ENCODE measurements around the gene CCK.

CCK gene

DNA sequence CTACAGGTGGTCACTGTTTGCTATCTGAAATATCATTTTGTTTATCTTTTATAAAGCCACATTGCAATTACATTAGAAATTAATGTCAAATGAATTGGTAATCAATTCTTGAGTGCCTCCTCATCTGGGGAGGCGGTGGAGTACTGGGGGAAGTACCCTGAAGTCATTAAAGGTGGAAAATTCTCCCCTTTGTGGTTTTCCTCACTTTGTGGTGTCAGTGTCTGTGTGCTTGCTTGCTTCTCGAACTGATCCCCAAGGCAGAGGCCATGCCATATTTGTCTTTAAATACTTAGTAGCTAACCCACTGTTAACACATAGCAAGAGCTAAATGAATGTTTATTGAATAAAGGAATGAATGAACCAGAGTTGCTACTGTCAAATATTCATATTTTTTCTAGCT lies 40.5 kb upstream of the CCK start:
- Histone ChIP-seq H3F3A (ENCODE audit: insufficient read depth, low read length) (no peaks in the 10 kb centered on the region), H3K4me2 (ENCODE audit: low read depth, low read length) (no peak overlapping the region), H2AFZ (ENCODE audit: low read length) (no peak overlapping the region), H3K27ac (ENCODE audit: low read length) (no peak overlapping the region), H3K9me2 (replicated peaks; ENCODE audit: insufficient read depth, low read length) (no peaks in the 10 kb centered on the region), H3K4me1 (ENCODE audit: low read length) (no peaks in the 10 kb centered on the region), H3K9me3 (replicated peaks; ENCODE audit: insufficient read depth, low read length) (no peaks in the 10 kb centered on the region), H3K4me3 (ENCODE audit: low read length) (no peak overlapping the region), H3K27me3 (replicated peaks; ENCODE audit: insufficient read depth, low read length) (no peaks in the 10 kb centered on the region), H4K20me1 (ENCODE audit: insufficient read depth, low read length) (no peaks in the 10 kb centered on the region), H3K36me3 (replicated peaks; ENCODE audit: insufficient read depth, low read length) (no peaks in the 10 kb centered on the region), H3K9ac (ENCODE audit: low read length) (no peak overlapping the region), H3K79me2 (ENCODE audit: low read length) (no peaks in the 10 kb centered on the region)
- TF ChIP-seq EZH2 (optimal IDR thresholded peaks at IDR 0.05; ENCODE audit: low read depth, low read length) (no peak), EZH2phosphoT487 (IDR thresholded peaks at IDR 0.05; ENCODE audit: low read length) (no peak)
- TF ChIP-seq, protein P1, sequence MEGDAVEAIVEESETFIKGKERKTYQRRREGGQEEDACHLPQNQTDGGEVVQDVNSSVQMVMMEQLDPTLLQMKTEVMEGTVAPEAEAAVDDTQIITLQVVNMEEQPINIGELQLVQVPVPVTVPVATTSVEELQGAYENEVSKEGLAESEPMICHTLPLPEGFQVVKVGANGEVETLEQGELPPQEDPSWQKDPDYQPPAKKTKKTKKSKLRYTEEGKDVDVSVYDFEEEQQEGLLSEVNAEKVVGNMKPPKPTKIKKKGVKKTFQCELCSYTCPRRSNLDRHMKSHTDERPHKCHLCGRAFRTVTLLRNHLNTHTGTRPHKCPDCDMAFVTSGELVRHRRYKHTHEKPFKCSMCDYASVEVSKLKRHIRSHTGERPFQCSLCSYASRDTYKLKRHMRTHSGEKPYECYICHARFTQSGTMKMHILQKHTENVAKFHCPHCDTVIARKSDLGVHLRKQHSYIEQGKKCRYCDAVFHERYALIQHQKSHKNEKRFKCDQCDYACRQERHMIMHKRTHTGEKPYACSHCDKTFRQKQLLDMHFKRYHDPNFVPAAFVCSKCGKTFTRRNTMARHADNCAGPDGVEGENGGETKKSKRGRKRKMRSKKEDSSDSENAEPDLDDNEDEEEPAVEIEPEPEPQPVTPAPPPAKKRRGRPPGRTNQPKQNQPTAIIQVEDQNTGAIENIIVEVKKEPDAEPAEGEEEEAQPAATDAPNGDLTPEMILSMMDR (IDR thresholded peaks at IDR 0.05; ENCODE audit: low read length), result no peak
- DNase-seq, result no peak

- no peaks in the 10 kb centered on the region for H3K4me1 ChIP-seq (ENCODE audit: low read length)
- no peaks in the 10 kb centered on the region for H3K9me3 ChIP-seq (replicated peaks; ENCODE audit: insufficient read depth, low read length)
- no peak overlapping the region for H3K4me3 ChIP-seq (ENCODE audit: low read length)
- H3K27me3 ChIP-seq (replicated peaks; ENCODE audit: insufficient read depth, low read length), result no peaks in the 10 kb centered on the region
- H3K4me2 ChIP-seq (ENCODE audit: low read depth, low read length), result no peak overlapping the region
- H3K9me2 ChIP-seq (replicated peaks; ENCODE audit: insufficient read depth, low read length), result no peaks in the 10 kb centered on the region
- H3K79me2 ChIP-seq (ENCODE audit: low read length), result no peaks in the 10 kb centered on the region
- H3K27ac ChIP-seq (ENCODE audit: low read length), result no peak overlapping the region
- no peak overlapping the region for H3K9ac ChIP-seq (ENCODE audit: low read length)
- no peak for TF ChIP-seq EZH2phosphoT487 (IDR thresholded peaks at IDR 0.05; ENCODE audit: low read length)
- TF ChIP-seq, protein P1 (IDR thresholded peaks at IDR 0.05; ENCODE audit: low read length), result no peak
- no peak for TF ChIP-seq EZH2 (optimal IDR thresholded peaks at IDR 0.05; ENCODE audit: low read depth, low read length)
- H3K36me3 ChIP-seq (replicated peaks; ENCODE audit: insufficient read depth, low read length), result no peaks in the 10 kb centered on the region
- DNase-seq, result no peak
- H3F3A ChIP-seq (ENCODE audit: insufficient read depth, low read length), result no peaks in the 10 kb centered on the region
- no peak overlapping the region for H2AFZ ChIP-seq (ENCODE audit: low read length)
- no peaks in the 10 kb centered on the region for H4K20me1 ChIP-seq (ENCODE audit: insufficient read depth, low read length)
These were observed 37.1 kb upstream of the CCK start for GRCh38 chr3:42302924-42303634.

DNA sequence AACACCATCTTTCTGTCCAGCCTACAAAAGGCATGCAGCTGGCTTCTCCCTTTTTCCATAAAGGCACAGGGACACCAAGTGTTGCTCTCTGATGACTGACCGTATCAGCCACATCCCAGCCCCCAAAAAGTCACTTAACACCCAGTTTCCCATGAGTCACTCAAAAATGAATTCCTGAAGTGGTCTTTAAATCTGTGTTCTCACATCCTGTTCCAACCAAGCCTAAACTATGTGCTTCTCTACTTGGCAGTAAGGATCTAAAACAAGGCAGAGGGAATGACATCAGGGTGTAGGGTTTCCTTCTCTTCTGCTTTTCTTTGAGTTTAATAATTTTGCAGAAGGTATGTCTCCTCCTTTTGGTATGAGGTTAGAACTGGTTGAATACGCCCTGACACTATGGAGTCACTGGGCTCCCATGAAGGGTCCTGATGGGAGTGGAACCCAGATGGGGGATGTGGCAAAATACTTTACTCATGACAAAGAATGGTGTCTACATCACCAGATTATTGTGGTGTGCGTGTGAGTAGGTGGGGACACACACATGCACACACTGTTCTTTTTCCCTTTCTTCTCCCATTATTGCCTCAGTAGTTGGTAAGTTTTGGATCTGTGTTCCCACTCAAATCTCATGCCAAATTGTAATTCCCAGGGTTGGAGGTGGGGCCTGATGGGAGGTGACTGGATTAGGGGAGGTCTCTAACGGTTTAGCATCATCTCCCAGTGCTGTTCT lies 35.6 kb upstream of the CCK start:
- H3K36me3 ChIP-seq (replicated peaks; ENCODE audit: insufficient read depth, low read length), result no peaks in the 10 kb centered on the region
- no peaks in the 10 kb centered on the region for H3F3A ChIP-seq (ENCODE audit: insufficient read depth, low read length)
- no peaks in the 10 kb centered on the region for H3K79me2 ChIP-seq (ENCODE audit: low read length)
- TF ChIP-seq EZH2 (optimal IDR thresholded peaks at IDR 0.05; ENCODE audit: low read depth, low read length), result no peak
- TF ChIP-seq EZH2phosphoT487 (IDR thresholded peaks at IDR 0.05; ENCODE audit: low read length), result no peak
- TF ChIP-seq, protein P1 (IDR thresholded peaks at IDR 0.05; ENCODE audit: low read length), result no peak
- H4K20me1 ChIP-seq (ENCODE audit: insufficient read depth, low read length), result no peaks in the 10 kb centered on the region
- H3K4me3 ChIP-seq (ENCODE audit: low read length), result no peak overlapping the region
- no peak overlapping the region for H3K27ac ChIP-seq (ENCODE audit: low read length)
- DNase-seq, result no peak
- no peak overlapping the region for H3K9ac ChIP-seq (ENCODE audit: low read length)
- no peaks in the 10 kb centered on the region for H3K27me3 ChIP-seq (replicated peaks; ENCODE audit: insufficient read depth, low read length)
- no peak overlapping the region for H3K4me2 ChIP-seq (ENCODE audit: low read depth, low read length)
- H2AFZ ChIP-seq (ENCODE audit: low read length), result no peak overlapping the region
- no peaks in the 10 kb centered on the region for H3K9me2 ChIP-seq (replicated peaks; ENCODE audit: insufficient read depth, low read length)
- H3K9me3 ChIP-seq (replicated peaks; ENCODE audit: insufficient read depth, low read length), result no peaks in the 10 kb centered on the region
- no peaks in the 10 kb centered on the region for H3K4me1 ChIP-seq (ENCODE audit: low read length)
